ENCODE results near the gene UNK.
"Not testable (repeated sequence)": the region's sequence is repeated elsewhere in the genome, so short reads cannot be mapped to it uniquely, and the experiment has no call there.

The UNK gene

GRCh38 chr17:75776386-75777295 lies 8.0 kb upstream of the UNK start:
- Mint-ChIP-seq H3K36me3 (ENCODE audit: low read depth) (peaks cover 32% of the 10 kb centered on the region), H3K27me3 (ENCODE audit: low read depth) (no peaks in the 10 kb centered on the region), H3K4me1 (ENCODE audit: low read depth) (peaks cover 41% of the 10 kb centered on the region)

GRCh38 chr17:75777296-75777922 lies 7.2 kb upstream of the UNK start:
- peak overlapping the region; percentile 87 for H3K27ac Mint-ChIP-seq
- H3K27me3 Mint-ChIP-seq (ENCODE audit: low read depth), result no peaks in the 10 kb centered on the region
- H3K9me3 Mint-ChIP-seq, result no peaks in the 10 kb centered on the region
- peaks cover 39% of the 10 kb centered on the region for H3K4me1 Mint-ChIP-seq (ENCODE audit: low read depth)
- H3K4me3 Mint-ChIP-seq, result peak overlapping the region; percentile 96
- H3K36me3 Mint-ChIP-seq (ENCODE audit: low read depth), result peaks cover 32% of the 10 kb centered on the region

More at GRCh38 chr17:75776386-75777295, 8.0 kb upstream of the UNK start:
- Mint-ChIP-seq H3K9me3 (no peaks in the 10 kb centered on the region), H3K4me3 (peak overlapping the region; percentile 96), H3K27ac (peak overlapping the region; percentile 87)

DNA sequence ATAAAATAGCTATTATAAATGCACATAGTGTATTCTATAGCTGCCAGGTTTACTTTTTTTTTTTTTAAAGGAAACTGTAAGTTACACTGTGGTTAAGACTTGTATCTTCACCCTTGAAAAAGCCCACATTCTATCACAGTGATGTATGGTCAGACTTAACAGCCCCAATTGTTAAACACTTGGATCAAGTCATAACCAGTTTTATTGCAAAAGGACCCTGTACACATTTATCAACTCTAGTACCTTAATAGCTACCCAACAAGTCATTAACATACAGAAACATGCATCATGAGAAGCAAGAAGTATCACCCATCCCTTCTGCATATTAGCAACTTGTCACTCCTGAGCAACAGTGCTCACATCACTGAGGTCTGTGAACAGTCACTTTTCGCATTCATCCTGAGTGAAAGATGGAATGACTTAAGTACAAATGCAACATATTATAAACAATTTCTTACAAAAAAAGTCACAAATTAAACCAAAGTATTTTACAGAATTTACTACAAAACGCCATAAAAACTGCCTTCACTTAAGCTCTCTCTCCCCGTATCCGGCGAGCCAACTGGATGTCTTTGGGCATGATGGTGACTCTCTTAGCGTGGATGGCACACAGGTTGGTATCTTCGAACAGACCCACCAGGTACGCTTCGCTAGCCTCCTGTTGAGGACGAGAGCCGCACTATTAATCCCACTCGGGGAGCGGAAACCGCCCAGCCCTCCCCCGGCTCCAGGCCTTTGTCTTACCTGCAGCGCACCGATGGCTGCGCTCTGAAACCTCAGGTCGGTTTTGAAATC lies 6.3 kb upstream of the UNK start:
- not testable (repeated sequence) for H3K9me3 Mint-ChIP-seq; H3K27me3 Mint-ChIP-seq (ENCODE audit: low read depth)
- H3K4me3 Mint-ChIP-seq, result peak overlapping the region; percentile 96
- H3K4me1 Mint-ChIP-seq (ENCODE audit: low read depth), result peaks cover 43% of the 10 kb centered on the region
- H3K36me3 Mint-ChIP-seq (ENCODE audit: low read depth), result peaks cover 32% of the 10 kb centered on the region
- peak overlapping the region; percentile 89 for H3K27ac Mint-ChIP-seq

GRCh38 chr17:75778861-75779249 lies 5.8 kb upstream of the UNK start:
- peak overlapping the region; percentile 96 for H3K4me3 Mint-ChIP-seq
- H3K36me3 Mint-ChIP-seq (ENCODE audit: low read depth), result peaks cover 32% of the 10 kb centered on the region
- peaks cover 48% of the 10 kb centered on the region for H3K4me1 Mint-ChIP-seq (ENCODE audit: low read depth)
- no peaks in the 10 kb centered on the region for H3K9me3 Mint-ChIP-seq
- no peaks in the 10 kb centered on the region for H3K27me3 Mint-ChIP-seq (ENCODE audit: low read depth)
- H3K27ac Mint-ChIP-seq, result peak overlapping the region; percentile 89

GRCh38 chr17:75779250-75779986 lies 5.2 kb upstream of the UNK start:
- H3K27me3 Mint-ChIP-seq (ENCODE audit: low read depth), result no peaks in the 10 kb centered on the region
- H3K9me3 Mint-ChIP-seq, result no peaks in the 10 kb centered on the region
- peak overlapping the region; percentile 96 for H3K4me3 Mint-ChIP-seq
- peaks cover 49% of the 10 kb centered on the region for H3K4me1 Mint-ChIP-seq (ENCODE audit: low read depth)
- peaks cover 32% of the 10 kb centered on the region for H3K36me3 Mint-ChIP-seq (ENCODE audit: low read depth)
- peak overlapping the region; percentile 97 for H3K27ac Mint-ChIP-seq

- Mint-ChIP-seq H3K27me3 (ENCODE audit: low read depth) (no peaks in the 10 kb centered on the region), H3K27ac (peak overlapping the region; percentile 97), H3K9me3 (no peaks in the 10 kb centered on the region), H3K4me1 (ENCODE audit: low read depth) (peaks cover 52% of the 10 kb centered on the region), H3K4me3 (peak overlapping the region; percentile 90), H3K36me3 (ENCODE audit: low read depth) (peaks cover 32% of the 10 kb centered on the region)
Measured at GRCh38 chr17:75779987-75780889, 4.4 kb upstream of the UNK start.

DNA sequence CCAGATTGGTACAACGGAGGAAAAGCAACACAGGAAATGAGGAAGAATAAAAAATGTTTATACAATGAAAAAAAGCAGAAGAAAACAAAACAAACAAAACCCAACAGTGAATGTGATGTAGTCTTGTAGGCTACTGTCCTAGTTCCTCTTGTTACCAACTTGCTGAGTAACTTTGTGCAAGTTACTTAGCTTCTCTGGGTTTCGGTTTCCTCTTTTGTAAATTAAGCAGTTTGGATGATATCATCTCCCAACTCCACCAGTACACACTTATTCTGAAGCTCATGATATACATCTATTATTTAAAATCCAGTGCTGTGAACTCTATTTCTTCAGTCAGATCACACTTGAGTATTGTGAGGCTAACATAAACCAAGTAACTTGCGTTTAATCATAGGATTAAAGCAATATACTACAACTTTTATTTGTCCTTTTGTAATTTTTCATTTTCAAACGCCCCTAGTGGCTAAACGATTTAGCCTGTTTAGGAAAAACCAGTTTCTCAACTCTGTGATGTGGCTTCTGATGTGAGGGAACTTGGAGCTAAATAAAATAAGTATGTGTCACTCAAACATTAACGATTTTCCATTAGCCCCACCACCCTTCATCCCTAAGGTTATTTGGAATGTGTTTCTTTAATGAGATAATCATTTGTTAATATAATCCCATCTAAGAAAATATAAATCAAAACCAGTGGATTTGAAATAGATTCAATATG lies 1.4 kb upstream of the UNK start:
- Mint-ChIP-seq H3K4me3 (peak overlapping the region; percentile 80), H3K36me3 (ENCODE audit: low read depth) (peaks cover 19% of the 10 kb centered on the region), H3K4me1 (ENCODE audit: low read depth) (peaks cover 41% of the 10 kb centered on the region), H3K9me3 (no peaks in the 10 kb centered on the region), H3K27ac (peak overlapping the region; percentile 95), H3K27me3 (ENCODE audit: low read depth) (no peaks in the 10 kb centered on the region)

DNA sequence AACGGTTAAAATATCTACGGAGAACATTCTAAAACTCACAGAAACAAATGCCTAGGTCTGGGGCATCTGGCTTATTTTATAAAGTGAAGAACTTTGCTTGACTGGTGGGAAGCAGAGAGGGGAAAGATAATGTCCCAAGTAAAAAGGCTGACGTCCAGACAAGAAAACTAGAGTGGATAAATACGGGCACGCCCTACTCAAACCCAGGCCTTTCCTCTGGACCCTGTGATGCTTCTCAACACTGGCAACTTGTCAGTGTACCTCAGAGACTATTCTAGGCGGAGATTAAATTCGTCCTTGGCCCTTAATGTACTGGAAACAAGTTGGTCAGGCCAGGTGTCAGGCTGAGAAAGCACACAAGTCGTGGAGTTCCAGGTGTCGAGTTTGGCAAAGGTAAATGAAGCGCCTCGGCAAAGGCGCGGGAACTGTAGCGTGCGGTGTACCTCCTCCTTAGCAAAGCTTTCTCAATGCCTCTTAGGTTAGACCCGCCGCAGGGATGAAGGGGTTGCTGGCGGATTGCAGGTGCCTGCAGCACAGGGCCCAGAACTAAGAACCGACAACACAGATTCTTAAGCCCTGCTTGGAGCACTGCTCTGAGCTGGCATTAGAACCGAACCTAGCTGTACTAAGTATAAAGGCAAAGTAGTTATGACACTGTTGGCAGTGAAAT lies 668 bp upstream of the UNK start:
- H3K4me1 Mint-ChIP-seq (ENCODE audit: low read depth), result peaks cover 35% of the 10 kb centered on the region
- no peaks in the 10 kb centered on the region for H3K9me3 Mint-ChIP-seq
- no peaks in the 10 kb centered on the region for H3K27me3 Mint-ChIP-seq (ENCODE audit: low read depth)
- H3K27ac Mint-ChIP-seq, result peak overlapping the region; percentile 95
- H3K36me3 Mint-ChIP-seq (ENCODE audit: low read depth), result peaks cover 14% of the 10 kb centered on the region
- H3K4me3 Mint-ChIP-seq, result peak overlapping the region; percentile 80

DNA sequence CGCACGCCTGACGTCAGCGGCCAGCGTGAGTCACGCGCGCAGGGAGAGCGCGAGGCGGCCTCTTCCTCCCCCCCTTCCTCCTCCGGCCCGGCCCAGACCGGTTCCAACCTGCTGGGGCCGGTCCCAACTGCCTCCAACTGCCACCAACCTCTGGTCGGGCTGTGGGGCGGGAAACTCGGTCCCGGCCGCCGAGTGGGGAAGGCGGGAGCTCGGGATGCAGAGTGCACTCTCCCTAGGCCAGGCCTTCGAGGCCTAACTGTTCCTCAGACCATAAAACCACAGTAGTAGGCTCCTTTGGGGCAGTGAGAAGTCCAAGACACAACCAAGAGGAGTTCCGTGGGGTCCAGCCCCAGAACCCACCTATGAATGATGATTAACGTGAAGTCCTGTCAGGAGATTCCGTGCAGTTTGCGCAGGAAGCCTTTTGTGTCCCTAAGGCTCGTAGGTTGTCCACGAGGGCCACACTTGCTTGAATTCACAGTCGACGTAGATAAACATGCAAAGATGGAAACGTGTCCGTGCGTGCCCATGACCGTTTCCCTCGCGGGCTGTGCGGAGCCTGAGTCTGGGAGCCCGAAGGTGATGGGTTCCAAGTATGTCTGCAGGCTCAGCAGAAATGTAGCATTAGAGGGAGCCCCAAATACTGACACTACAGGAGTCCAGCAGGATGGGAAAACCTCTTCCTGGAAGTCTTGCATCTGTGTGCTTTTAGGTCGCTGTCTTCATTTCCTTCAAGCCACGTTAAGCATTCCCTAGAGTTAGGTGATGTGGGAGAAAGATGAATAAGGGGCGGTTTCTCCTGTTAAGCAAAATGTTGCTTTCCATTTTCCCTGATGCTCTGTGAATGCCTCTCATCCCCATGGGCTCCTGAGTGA lies 647 bp downstream of the UNK start:
- Mint-ChIP-seq H3K27me3 (ENCODE audit: low read depth) (no peaks in the 10 kb centered on the region), H3K4me1 (ENCODE audit: low read depth) (peaks cover 29% of the 10 kb centered on the region), H3K27ac (peak overlapping the region; percentile 95), H3K36me3 (ENCODE audit: low read depth) (peaks cover 13% of the 10 kb centered on the region), H3K4me3 (peak overlapping the region; percentile 80), H3K9me3 (no peaks in the 10 kb centered on the region)

GRCh38 chr17:75791254-75791653 lies 6.6 kb downstream of the UNK start:
- Mint-ChIP-seq H3K9me3 (no peaks in the 10 kb centered on the region), H3K4me3 (no peak overlapping the region), H3K27ac (no peak overlapping the region), H3K27me3 (ENCODE audit: low read depth) (no peaks in the 10 kb centered on the region), H3K4me1 (ENCODE audit: low read depth) (peaks cover 26% of the 10 kb centered on the region), H3K36me3 (ENCODE audit: low read depth) (peaks cover 23% of the 10 kb centered on the region)

GRCh38 chr17:75793460-75793859 lies 8.9 kb downstream of the UNK start:
- Mint-ChIP-seq H3K4me3 (no peak overlapping the region), H3K9me3 (no peaks in the 10 kb centered on the region), H3K27me3 (ENCODE audit: low read depth) (no peaks in the 10 kb centered on the region), H3K4me1 (ENCODE audit: low read depth) (peaks cover 20% of the 10 kb centered on the region), H3K27ac (peak overlapping the region; percentile 58), H3K36me3 (ENCODE audit: low read depth) (peaks cover 18% of the 10 kb centered on the region)
